Activated CD8-positive, alpha-beta memory T cell treated with anti-CD3 and anti-CD28 coated beads, Interleukin-2, amount 50 U/mL, for 1 hour (primary cell): ENCODE data around the gene TCEANC2.
A peak's percentile ranks its signal among the peaks of the same experiment; 100 is the strongest.
"Not testable (repeated sequence)": the region's sequence is repeated elsewhere in the genome, so short reads cannot be mapped to it uniquely, and the experiment has no call there.

Experiments
- DNase-seq: peaks from one replicate; pipeline ENCODE4 v3.0.0-alpha.2; 2020; ENCODE audit errors: extremely low read depth

Gene TCEANC2

GRCh38 chr1:54027848-54028247, 25.6 kb upstream of the TCEANC2 start:
- no peak for DNase-seq

DNA sequence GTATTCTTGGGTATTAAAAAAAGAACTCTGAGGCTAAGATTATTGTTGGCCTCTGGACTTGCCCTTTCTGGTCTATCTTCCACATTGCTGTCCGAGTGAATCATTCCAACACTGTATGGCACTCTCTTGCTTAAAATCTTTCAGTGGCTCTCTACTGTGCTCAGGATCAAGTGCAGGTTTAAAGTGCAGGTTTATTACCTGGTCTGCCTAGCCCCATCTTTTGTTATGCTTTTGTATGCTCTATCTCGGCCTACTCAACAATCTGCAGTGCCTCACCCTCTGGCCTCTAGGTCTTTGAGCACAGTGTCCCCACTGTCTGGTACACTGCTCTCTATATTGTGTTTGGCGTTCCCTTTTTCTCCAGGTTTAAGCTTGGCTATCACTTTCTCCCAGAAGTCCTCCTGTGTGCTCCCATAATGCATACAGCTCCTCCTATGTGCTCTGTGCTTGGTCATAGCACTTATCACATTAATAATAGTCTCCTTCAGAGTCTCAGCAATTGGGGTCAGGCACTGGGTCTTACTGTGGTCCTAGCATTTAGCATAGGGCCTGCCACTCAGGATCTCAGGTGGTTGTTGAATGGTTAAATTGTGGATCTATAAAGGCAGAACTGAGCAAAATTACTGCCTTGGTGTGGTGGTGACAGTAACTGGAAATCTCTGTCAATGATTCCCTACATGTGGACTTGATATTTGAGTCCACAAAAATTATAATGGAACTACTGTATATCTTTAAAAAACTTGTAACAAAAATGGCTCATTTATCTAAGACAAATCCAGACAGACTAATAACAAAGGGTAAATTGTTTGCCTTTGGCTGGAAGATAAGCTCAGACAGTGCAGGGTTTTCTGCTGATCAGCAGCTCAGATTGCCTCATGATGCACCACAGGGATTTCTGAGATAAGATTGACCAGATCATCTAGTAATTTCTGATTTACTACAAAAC, 24.8 kb upstream of the TCEANC2 start:
- DNase-seq, result no peak

DNA sequence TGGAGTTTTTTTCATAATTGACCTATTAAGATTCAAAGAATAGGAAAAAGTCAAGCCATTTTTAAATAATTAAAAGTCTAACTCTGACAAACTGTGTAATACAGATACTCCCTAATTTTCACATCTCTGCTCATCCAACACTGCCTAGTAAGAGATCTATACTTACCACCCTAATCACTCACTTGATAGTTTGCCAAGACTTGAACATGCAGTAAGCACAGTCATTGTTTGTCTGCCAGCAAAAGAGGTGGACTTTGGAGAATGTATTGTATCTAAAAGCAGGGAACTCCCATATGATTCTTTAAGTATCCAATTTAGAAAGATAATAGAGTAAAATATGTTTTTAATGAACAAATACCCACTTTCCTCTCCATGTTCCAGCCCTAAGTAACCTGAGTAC, 15.9 kb upstream of the TCEANC2 start:
- DNase-seq, result no peak

- DNase-seq, result no peak
These were observed 11.6 kb upstream of the TCEANC2 start for GRCh38 chr1:54041806-54042205.

- DNase-seq, result no peak
These were observed 7.9 kb upstream of the TCEANC2 start for GRCh38 chr1:54045496-54045895.

GRCh38 chr1:54046671-54047383, 6.6 kb upstream of the TCEANC2 start:
- no peak for DNase-seq

- DNase-seq, result no peak
These were observed 5.8 kb upstream of the TCEANC2 start for GRCh38 chr1:54047384-54048305.

- DNase-seq, result not testable (repeated sequence)
These were observed 3.0 kb upstream of the TCEANC2 start for GRCh38 chr1:54050435-54050834.

GRCh38 chr1:54051933-54052430, 1.4 kb upstream of the TCEANC2 start:
- DNase-seq, result no peak

DNA sequence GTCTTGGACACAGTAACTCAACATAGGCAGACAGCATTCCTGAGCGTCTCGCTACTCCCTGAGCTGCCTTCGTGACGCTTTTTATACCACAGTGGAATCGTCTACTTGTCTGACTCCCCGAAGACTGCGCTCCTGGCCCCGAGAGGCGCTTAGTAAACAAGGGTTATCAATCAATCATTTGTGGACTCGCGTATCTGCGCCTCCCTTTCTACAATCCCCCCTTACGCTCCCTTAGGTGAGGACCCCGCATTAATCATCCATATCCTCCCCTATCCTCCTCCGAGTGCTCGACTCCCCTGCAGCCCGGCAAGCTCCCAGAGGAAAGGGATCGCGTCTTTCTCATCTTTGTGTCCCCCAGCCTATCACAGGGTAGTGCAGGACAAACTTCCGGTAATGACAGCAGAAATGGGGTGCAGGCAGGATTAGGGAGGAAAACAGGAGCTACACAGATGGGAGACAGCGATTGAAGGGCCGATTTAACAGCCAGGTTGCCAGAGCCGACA, 926 bp upstream of the TCEANC2 start:
- DNase-seq, result no peak

DNA sequence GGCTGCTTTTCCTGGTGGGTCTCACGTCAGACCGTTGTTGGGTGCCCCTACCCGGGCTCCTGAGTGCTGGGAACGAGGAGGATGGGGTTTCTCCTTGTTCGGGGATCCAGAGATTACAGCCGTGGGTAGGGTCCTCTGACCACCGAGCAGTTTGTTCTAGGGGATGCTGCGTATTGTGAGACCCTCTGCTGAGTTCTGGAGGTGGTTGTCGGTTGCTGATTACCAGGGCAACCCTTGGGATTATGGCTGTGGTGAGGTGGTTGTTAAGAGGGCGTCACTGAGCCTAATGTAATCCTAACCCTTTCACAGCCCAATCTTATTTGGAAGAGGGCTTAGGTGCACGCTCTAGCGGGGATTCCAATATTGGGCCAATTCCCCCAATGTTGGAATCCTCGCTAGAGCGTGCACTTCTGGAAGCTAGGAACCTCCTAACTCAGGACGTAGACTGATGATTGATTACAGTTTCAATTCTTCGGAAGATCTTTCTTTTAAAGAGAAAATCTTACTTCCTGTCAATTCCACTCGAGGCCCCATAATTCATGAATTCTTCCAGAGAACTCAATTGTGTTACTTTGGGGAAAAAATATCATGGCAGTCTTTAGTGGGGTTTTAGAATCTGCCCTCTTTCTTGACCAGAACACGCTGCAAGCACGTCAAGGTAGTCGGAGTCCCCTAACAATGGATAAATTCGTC, 483 bp downstream of the TCEANC2 start:
- DNase-seq, result no peak

GRCh38 chr1:54054438-54054749, 986 bp downstream of the TCEANC2 start:
- DNase-seq, result no peak

DNA sequence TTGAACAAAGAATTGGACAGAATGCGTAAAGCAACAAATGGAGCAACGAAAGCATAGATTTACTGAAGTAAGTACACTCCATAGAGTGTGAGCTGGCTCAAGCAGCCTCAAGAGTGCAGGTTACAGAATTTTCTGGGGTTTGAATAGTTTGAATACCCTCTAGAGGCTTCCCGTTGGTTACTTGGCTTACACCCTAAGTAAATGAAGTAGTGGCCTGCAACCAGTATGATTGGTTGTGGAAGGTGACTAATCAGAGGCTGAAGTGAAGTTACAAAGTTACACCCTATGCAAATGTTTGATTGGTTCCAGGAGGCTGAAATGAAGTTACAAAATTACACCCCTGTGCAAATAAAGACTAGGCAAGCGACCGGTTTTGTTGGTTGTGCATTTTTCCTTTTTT, 10.9 kb downstream of the TCEANC2 start:
- DNase-seq, result no peak

GRCh38 chr1:54069791-54070170, 16.4 kb downstream of the TCEANC2 start:
- no peak for DNase-seq

GRCh38 chr1:54070171-54070837, 16.9 kb downstream of the TCEANC2 start:
- no peak for DNase-seq

GRCh38 chr1:54077359-54077758, 24.0 kb downstream of the TCEANC2 start:
- no peak for DNase-seq

GRCh38 chr1:54080598-54081049, 27.2 kb downstream of the TCEANC2 start:
- DNase-seq, result no peak

GRCh38 chr1:54081306-54082270, 28.2 kb downstream of the TCEANC2 start:
- peak; percentile 1 for DNase-seq

- DNase-seq, result no peak
These were observed 31.4 kb downstream of the TCEANC2 start for GRCh38 chr1:54084794-54085193.
